Measurements from ENCODE around the gene NID2.

Gene NID2

GRCh38 chr14:52061890-52062289 lies 7.0 kb downstream of the NID2 start:
- TF ChIP-seq TAF1 (IDR thresholded peaks at IDR 0.05; ENCODE audit: low read depth, low read length) = no peak
- TF ChIP-seq PAX5 (IDR thresholded peaks at IDR 0.05; ENCODE audit: insufficient read depth, low read length, severe bottlenecking) = no peak
- TF ChIP-seq POLR2A (IDR thresholded peaks at IDR 0.05; ENCODE audit: low read depth, low read length) = no peak
- TF ChIP-seq SPI1 (IDR thresholded peaks at IDR 0.05; ENCODE audit: low read depth, low read length) = no peak
- no peak for TF ChIP-seq POU2F2 (IDR thresholded peaks at IDR 0.05; ENCODE audit: low read depth, low read length)
- TF ChIP-seq POLR2AphosphoS5 (IDR thresholded peaks at IDR 0.05; ENCODE audit: low read depth, low read length) = no peak
- FAIRE-seq = no peak
- no peak for DNase-seq (ENCODE audit: insufficient read length, low spot score)

GRCh38 chr14:52061390-52061789 lies 7.5 kb downstream of the NID2 start:
- TF ChIP-seq SPI1 (IDR thresholded peaks at IDR 0.05; ENCODE audit: low read depth, low read length) (no peak), PAX5 (IDR thresholded peaks at IDR 0.05; ENCODE audit: insufficient read depth, low read length, severe bottlenecking) (no peak), POLR2AphosphoS5 (IDR thresholded peaks at IDR 0.05; ENCODE audit: low read depth, low read length) (no peak), POLR2A (IDR thresholded peaks at IDR 0.05; ENCODE audit: low read depth, low read length) (no peak), TAF1 (IDR thresholded peaks at IDR 0.05; ENCODE audit: low read depth, low read length) (no peak), POU2F2 (IDR thresholded peaks at IDR 0.05; ENCODE audit: low read depth, low read length) (no peak)
- no peak for FAIRE-seq
- no peak for DNase-seq (ENCODE audit: insufficient read length, low spot score)

GRCh38 chr14:52060080-52060479 lies 8.8 kb downstream of the NID2 start:
- no peak for TF ChIP-seq PAX5 (IDR thresholded peaks at IDR 0.05; ENCODE audit: insufficient read depth, low read length, severe bottlenecking)
- no peak for TF ChIP-seq POLR2A (IDR thresholded peaks at IDR 0.05; ENCODE audit: low read depth, low read length)
- TF ChIP-seq POLR2AphosphoS5 (IDR thresholded peaks at IDR 0.05; ENCODE audit: low read depth, low read length) = no peak
- no peak for TF ChIP-seq TAF1 (IDR thresholded peaks at IDR 0.05; ENCODE audit: low read depth, low read length)
- TF ChIP-seq POU2F2 (IDR thresholded peaks at IDR 0.05; ENCODE audit: low read depth, low read length) = no peak
- no peak for TF ChIP-seq SPI1 (IDR thresholded peaks at IDR 0.05; ENCODE audit: low read depth, low read length)
- DNase-seq (ENCODE audit: insufficient read length, low spot score) (no peak), FAIRE-seq (no peak)

- DNase-seq (ENCODE audit: insufficient read length, low spot score) = no peak
- TF ChIP-seq PAX5 (IDR thresholded peaks at IDR 0.05; ENCODE audit: insufficient read depth, low read length, severe bottlenecking) = no peak
- TF ChIP-seq POU2F2 (IDR thresholded peaks at IDR 0.05; ENCODE audit: low read depth, low read length) = no peak
- TF ChIP-seq POLR2AphosphoS5 (IDR thresholded peaks at IDR 0.05; ENCODE audit: low read depth, low read length) = no peak
- TF ChIP-seq SPI1 (IDR thresholded peaks at IDR 0.05; ENCODE audit: low read depth, low read length) = no peak
- TF ChIP-seq POLR2A (IDR thresholded peaks at IDR 0.05; ENCODE audit: low read depth, low read length) = no peak
- TF ChIP-seq TAF1 (IDR thresholded peaks at IDR 0.05; ENCODE audit: low read depth, low read length) = no peak
- FAIRE-seq = no peak
These were observed 9.2 kb downstream of the NID2 start for GRCh38 chr14:52059649-52060048.

- TF ChIP-seq PAX5 (IDR thresholded peaks at IDR 0.05; ENCODE audit: insufficient read depth, low read length, severe bottlenecking) (no peak), POLR2A (IDR thresholded peaks at IDR 0.05; ENCODE audit: low read depth, low read length) (no peak), SPI1 (IDR thresholded peaks at IDR 0.05; ENCODE audit: low read depth, low read length) (no peak), POLR2AphosphoS5 (IDR thresholded peaks at IDR 0.05; ENCODE audit: low read depth, low read length) (no peak), TAF1 (IDR thresholded peaks at IDR 0.05; ENCODE audit: low read depth, low read length) (no peak), POU2F2 (IDR thresholded peaks at IDR 0.05; ENCODE audit: low read depth, low read length) (no peak)
- DNase-seq (ENCODE audit: insufficient read length, low spot score) (no peak), FAIRE-seq (no peak)
These were observed 10.5 kb downstream of the NID2 start for GRCh38 chr14:52058341-52058740.

- no peak for DNase-seq (ENCODE audit: insufficient read length, low spot score)
- FAIRE-seq = no peak
- no peak for TF ChIP-seq TAF1 (IDR thresholded peaks at IDR 0.05; ENCODE audit: low read depth, low read length)
- TF ChIP-seq POLR2A (IDR thresholded peaks at IDR 0.05; ENCODE audit: low read depth, low read length) = no peak
- TF ChIP-seq POU2F2 (IDR thresholded peaks at IDR 0.05; ENCODE audit: low read depth, low read length) = no peak
- TF ChIP-seq POLR2AphosphoS5 (IDR thresholded peaks at IDR 0.05; ENCODE audit: low read depth, low read length) = no peak
- TF ChIP-seq SPI1 (IDR thresholded peaks at IDR 0.05; ENCODE audit: low read depth, low read length) = no peak
- no peak for TF ChIP-seq PAX5 (IDR thresholded peaks at IDR 0.05; ENCODE audit: insufficient read depth, low read length, severe bottlenecking)
These were observed 13.7 kb downstream of the NID2 start for GRCh38 chr14:52055167-52055566.

GRCh38 chr14:52054678-52055077 lies 14.2 kb downstream of the NID2 start:
- FAIRE-seq (no peak), DNase-seq (ENCODE audit: insufficient read length, low spot score) (no peak)
- TF ChIP-seq TAF1 (IDR thresholded peaks at IDR 0.05; ENCODE audit: low read depth, low read length) (no peak), POLR2AphosphoS5 (IDR thresholded peaks at IDR 0.05; ENCODE audit: low read depth, low read length) (no peak), PAX5 (IDR thresholded peaks at IDR 0.05; ENCODE audit: insufficient read depth, low read length, severe bottlenecking) (no peak), POLR2A (IDR thresholded peaks at IDR 0.05; ENCODE audit: low read depth, low read length) (no peak), SPI1 (IDR thresholded peaks at IDR 0.05; ENCODE audit: low read depth, low read length) (no peak), POU2F2 (IDR thresholded peaks at IDR 0.05; ENCODE audit: low read depth, low read length) (no peak)

GRCh38 chr14:52053044-52053443 lies 15.8 kb downstream of the NID2 start:
- no peak for TF ChIP-seq TAF1 (IDR thresholded peaks at IDR 0.05; ENCODE audit: low read depth, low read length)
- TF ChIP-seq PAX5 (IDR thresholded peaks at IDR 0.05; ENCODE audit: insufficient read depth, low read length, severe bottlenecking) = no peak
- TF ChIP-seq POU2F2 (IDR thresholded peaks at IDR 0.05; ENCODE audit: low read depth, low read length) = no peak
- DNase-seq (ENCODE audit: insufficient read length, low spot score) = no peak
- no peak for FAIRE-seq

- TF ChIP-seq POU2F2 (IDR thresholded peaks at IDR 0.05; ENCODE audit: low read depth, low read length) (no peak), POLR2A (IDR thresholded peaks at IDR 0.05; ENCODE audit: low read depth, low read length) (no peak), PAX5 (IDR thresholded peaks at IDR 0.05; ENCODE audit: insufficient read depth, low read length, severe bottlenecking) (no peak), POLR2AphosphoS5 (IDR thresholded peaks at IDR 0.05; ENCODE audit: low read depth, low read length) (no peak), SPI1 (IDR thresholded peaks at IDR 0.05; ENCODE audit: low read depth, low read length) (no peak), TAF1 (IDR thresholded peaks at IDR 0.05; ENCODE audit: low read depth, low read length) (no peak)
- FAIRE-seq (no peak), DNase-seq (ENCODE audit: insufficient read length, low spot score) (no peak)
These were observed 16.4 kb downstream of the NID2 start for GRCh38 chr14:52052288-52052943.

- TF ChIP-seq TAF1 (IDR thresholded peaks at IDR 0.05; ENCODE audit: low read depth, low read length) (no peak), POLR2AphosphoS5 (IDR thresholded peaks at IDR 0.05; ENCODE audit: low read depth, low read length) (no peak), SPI1 (IDR thresholded peaks at IDR 0.05; ENCODE audit: low read depth, low read length) (no peak)
- no peak for DNase-seq (ENCODE audit: insufficient read length, low spot score)
- no peak for FAIRE-seq
These were observed 17.0 kb downstream of the NID2 start for GRCh38 chr14:52051871-52052270.

Data from GM12891 (cell line).